ENCODE data around the gene TMEM132D.

TMEM132D gene

DNA sequence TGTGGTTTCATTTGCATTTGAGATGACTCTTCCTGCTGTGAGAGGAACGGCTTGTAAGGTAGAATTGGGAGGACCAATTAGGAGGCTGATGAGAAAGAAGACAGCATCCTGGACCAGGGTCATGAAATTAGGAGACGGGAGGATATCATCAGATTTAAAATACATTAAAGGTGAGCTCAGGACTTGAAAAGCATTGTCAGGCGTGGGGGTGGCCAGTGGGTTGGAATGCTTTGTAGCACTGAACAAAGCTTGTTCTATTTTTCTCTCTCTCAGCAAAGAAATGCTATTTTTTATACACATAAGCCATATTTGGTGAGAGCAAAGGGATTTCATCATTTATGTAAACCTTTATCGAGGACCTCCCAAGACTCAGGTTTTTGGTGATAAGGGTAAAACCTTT is 157.5 kb downstream of the TMEM132D start:
- no peaks in the 10 kb centered on the region for H3K36me3 ChIP-seq (ENCODE audit: control insufficient read depth in 2 of 2, insufficient read depth in 1 of 2, low read length in 2 of 2)
- ChIA-PET CTCF (no interaction called here), POLR2A (no interaction called here)
- no peak overlapping the region for H3K27ac ChIP-seq (ENCODE audit: extremely low read depth, low read depth, low read length)
- TF ChIP-seq ZNF830 (tag by site-specific recombination; IDR thresholded peaks at IDR 0.05; ENCODE audit: low read depth) (no peak), ZFHX2 (tag by site-specific recombination; conservative IDR thresholded peaks at IDR 0.05) (no peak), MZF1 (tag by site-specific recombination; IDR thresholded peaks at IDR 0.05; ENCODE audit: borderline replicate concordance) (no peak), ZNF366 (tag by site-specific recombination; conservative IDR thresholded peaks at IDR 0.05) (no peak), ZBTB7A (tag by site-specific recombination; IDR thresholded peaks at IDR 0.05; ENCODE audit: low read depth) (no peak), ZNF155 (tag by site-specific recombination; IDR thresholded peaks at IDR 0.05) (no peak), ZNF433 (tag by site-specific recombination; IDR thresholded peaks at IDR 0.05; ENCODE audit: low read depth) (no peak), ZNF174 (tag by site-specific recombination; IDR thresholded peaks at IDR 0.05) (no peak), ZNF529 (tag by site-specific recombination; IDR thresholded peaks at IDR 0.05; ENCODE audit: insufficient replicate concordance) (no peak)
- TF ChIP-seq, protein P1, sequence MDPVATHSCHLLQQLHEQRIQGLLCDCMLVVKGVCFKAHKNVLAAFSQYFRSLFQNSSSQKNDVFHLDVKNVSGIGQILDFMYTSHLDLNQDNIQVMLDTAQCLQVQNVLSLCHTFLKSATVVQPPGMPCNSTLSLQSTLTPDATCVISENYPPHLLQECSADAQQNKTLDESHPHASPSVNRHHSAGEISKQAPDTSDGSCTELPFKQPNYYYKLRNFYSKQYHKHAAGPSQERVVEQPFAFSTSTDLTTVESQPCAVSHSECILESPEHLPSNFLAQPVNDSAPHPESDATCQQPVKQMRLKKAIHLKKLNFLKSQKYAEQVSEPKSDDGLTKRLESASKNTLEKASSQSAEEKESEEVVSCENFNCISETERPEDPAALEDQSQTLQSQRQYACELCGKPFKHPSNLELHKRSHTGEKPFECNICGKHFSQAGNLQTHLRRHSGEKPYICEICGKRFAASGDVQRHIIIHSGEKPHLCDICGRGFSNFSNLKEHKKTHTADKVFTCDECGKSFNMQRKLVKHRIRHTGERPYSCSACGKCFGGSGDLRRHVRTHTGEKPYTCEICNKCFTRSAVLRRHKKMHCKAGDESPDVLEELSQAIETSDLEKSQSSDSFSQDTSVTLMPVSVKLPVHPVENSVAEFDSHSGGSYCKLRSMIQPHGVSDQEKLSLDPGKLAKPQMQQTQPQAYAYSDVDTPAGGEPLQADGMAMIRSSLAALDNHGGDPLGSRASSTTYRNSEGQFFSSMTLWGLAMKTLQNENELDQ (tag by site-specific recombination; IDR thresholded peaks at IDR 0.05; ENCODE audit: low read depth): no peak
- TF ChIP-seq, protein P2, sequence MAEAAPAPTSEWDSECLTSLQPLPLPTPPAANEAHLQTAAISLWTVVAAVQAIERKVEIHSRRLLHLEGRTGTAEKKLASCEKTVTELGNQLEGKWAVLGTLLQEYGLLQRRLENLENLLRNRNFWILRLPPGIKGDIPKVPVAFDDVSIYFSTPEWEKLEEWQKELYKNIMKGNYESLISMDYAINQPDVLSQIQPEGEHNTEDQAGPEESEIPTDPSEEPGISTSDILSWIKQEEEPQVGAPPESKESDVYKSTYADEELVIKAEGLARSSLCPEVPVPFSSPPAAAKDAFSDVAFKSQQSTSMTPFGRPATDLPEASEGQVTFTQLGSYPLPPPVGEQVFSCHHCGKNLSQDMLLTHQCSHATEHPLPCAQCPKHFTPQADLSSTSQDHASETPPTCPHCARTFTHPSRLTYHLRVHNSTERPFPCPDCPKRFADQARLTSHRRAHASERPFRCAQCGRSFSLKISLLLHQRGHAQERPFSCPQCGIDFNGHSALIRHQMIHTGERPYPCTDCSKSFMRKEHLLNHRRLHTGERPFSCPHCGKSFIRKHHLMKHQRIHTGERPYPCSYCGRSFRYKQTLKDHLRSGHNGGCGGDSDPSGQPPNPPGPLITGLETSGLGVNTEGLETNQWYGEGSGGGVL (tag by site-specific recombination; IDR thresholded peaks at IDR 0.05): no peak
- no peaks in the 10 kb centered on the region for H3K9me3 ChIP-seq (ENCODE audit: control insufficient read depth, insufficient read depth, low read depth, low read length)
- no peak overlapping the region for H3K4me3 ChIP-seq (ENCODE audit: low read depth, low read length)
- no peaks in the 10 kb centered on the region for H3K4me1 ChIP-seq (ENCODE audit: control insufficient read depth, insufficient read depth, low read length)

DNA sequence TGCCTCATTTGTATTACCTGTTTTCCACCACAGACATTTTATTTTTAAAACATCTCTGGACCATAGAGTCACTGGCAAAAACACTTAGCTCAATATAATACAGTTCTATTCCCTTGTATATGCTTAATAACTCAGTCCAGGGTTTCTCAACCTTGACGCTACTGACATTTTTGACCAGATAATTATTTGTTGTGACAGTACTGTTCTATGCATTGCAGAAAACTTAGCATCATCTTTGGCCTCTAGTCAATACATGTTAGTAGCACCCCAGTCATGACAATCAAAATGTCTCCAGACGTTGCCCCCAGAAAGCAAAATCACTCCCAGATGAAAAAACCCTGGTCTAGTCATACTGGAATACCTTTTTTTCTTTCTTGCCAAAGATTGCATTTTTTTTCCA is 174.7 kb downstream of the TMEM132D start:
- Histone ChIP-seq H3K9me3 (ENCODE audit: control insufficient read depth, insufficient read depth, low read depth, low read length) (no peaks in the 10 kb centered on the region), H3K4me1 (ENCODE audit: control insufficient read depth, insufficient read depth, low read length) (no peaks in the 10 kb centered on the region), H3K36me3 (ENCODE audit: control insufficient read depth in 2 of 2, insufficient read depth in 1 of 2, low read length in 2 of 2) (no peaks in the 10 kb centered on the region), H3K27ac (ENCODE audit: extremely low read depth, low read depth, low read length) (no peak overlapping the region), H3K4me3 (ENCODE audit: low read depth, low read length) (no peak overlapping the region)
- POLR2A ChIA-PET: no interaction called here
- TF ChIP-seq ZNF202 (tag by site-specific recombination; IDR thresholded peaks at IDR 0.05; ENCODE audit: borderline replicate concordance) (no peak), ZEB2 (tag by site-specific recombination; IDR thresholded peaks at IDR 0.05) (no peak), ZNF16 (tag by site-specific recombination; IDR thresholded peaks at IDR 0.05; ENCODE audit: low read depth) (no peak)
- TF ChIP-seq, protein P3, sequence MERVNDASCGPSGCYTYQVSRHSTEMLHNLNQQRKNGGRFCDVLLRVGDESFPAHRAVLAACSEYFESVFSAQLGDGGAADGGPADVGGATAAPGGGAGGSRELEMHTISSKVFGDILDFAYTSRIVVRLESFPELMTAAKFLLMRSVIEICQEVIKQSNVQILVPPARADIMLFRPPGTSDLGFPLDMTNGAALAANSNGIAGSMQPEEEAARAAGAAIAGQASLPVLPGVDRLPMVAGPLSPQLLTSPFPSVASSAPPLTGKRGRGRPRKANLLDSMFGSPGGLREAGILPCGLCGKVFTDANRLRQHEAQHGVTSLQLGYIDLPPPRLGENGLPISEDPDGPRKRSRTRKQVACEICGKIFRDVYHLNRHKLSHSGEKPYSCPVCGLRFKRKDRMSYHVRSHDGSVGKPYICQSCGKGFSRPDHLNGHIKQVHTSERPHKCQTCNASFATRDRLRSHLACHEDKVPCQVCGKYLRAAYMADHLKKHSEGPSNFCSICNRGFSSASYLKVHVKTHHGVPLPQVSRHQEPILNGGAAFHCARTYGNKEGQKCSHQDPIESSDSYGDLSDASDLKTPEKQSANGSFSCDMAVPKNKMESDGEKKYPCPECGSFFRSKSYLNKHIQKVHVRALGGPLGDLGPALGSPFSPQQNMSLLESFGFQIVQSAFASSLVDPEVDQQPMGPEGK (tag by site-specific recombination; IDR thresholded peaks at IDR 0.05): no peak
- CTCF ChIA-PET: no interaction called here

DNA sequence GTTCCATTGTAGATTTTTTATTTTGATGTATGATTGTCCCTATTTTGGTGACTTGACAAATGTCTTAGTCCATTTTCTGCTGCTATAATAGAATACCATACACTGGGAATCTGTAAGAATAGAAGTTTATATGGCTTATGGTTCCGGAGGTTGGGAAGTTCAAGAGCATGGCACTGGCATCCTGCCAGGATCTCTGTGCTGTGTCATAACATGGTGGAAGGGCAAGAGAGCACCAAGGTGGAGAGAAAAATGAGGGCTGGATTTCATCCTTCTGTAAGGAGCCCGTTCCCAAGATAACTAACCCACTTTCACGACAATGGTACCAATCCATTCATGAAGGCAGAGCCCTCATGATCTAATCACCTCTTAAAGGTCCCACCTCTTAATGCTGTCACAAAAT is 176.7 kb downstream of the TMEM132D start:
- POLR2A ChIA-PET: no interaction called here

More for the DNA sequence above, 176.7 kb downstream of the TMEM132D start:
- no peaks in the 10 kb centered on the region for H3K36me3 ChIP-seq (ENCODE audit: control insufficient read depth in 2 of 2, insufficient read depth in 1 of 2, low read length in 2 of 2)
- no peak overlapping the region for H3K27ac ChIP-seq (ENCODE audit: extremely low read depth, low read depth, low read length)
- H3K4me1 ChIP-seq (ENCODE audit: control insufficient read depth, insufficient read depth, low read length): no peaks in the 10 kb centered on the region
- H3K9me3 ChIP-seq (ENCODE audit: control insufficient read depth, insufficient read depth, low read depth, low read length): no peaks in the 10 kb centered on the region
- H3K4me3 ChIP-seq (ENCODE audit: low read depth, low read length): no peak overlapping the region
- CTCF ChIA-PET: no interaction called here
- no peak for TF ChIP-seq ZNF354C (tag by site-specific recombination; IDR thresholded peaks at IDR 0.05; ENCODE audit: borderline replicate concordance, low read depth)
- no peak for TF ChIP-seq ZNF473 (tag by site-specific recombination; IDR thresholded peaks at IDR 0.05)
- no peak for TF ChIP-seq ZNF629 (tag by site-specific recombination; IDR thresholded peaks at IDR 0.05)
- no peak for TF ChIP-seq ZNF626 (tag by site-specific recombination; IDR thresholded peaks at IDR 0.05)
- no peak for TF ChIP-seq ZNF518A (tag by site-specific recombination; conservative IDR thresholded peaks at IDR 0.05; ENCODE audit: low read depth)
- TF ChIP-seq YY2 (tag by site-specific recombination; IDR thresholded peaks at IDR 0.05): no peak

All from HEK293 (cell line).